Measurements from ENCODE around the gene MTHFR.

The MTHFR gene

GRCh38 chr1:11796036-11796828, 9.5 kb downstream of the MTHFR start:
- DNase-seq, result no peak

GRCh38 chr1:11795238-11795890, 10.4 kb downstream of the MTHFR start:
- no peak for DNase-seq

GRCh38 chr1:11794446-11795237, 11.1 kb downstream of the MTHFR start:
- DNase-seq, result no peak

GRCh38 chr1:11793819-11794218, 11.9 kb downstream of the MTHFR start:
- no peak for DNase-seq

GRCh38 chr1:11792106-11792505, 13.7 kb downstream of the MTHFR start:
- no peak for DNase-seq

- DNase-seq, result no peak
These were observed 14.7 kb downstream of the MTHFR start for GRCh38 chr1:11790880-11791715.

GRCh38 chr1:11790101-11790879, 15.5 kb downstream of the MTHFR start:
- no peak for DNase-seq

- no peak for DNase-seq
These were observed 16.4 kb downstream of the MTHFR start for GRCh38 chr1:11789126-11790067.

- DNase-seq, result no peak
These were observed 17.2 kb downstream of the MTHFR start for GRCh38 chr1:11788549-11789053.

GRCh38 chr1:11787804-11788436, 17.8 kb downstream of the MTHFR start:
- no peak for DNase-seq

- DNase-seq, result no peak
These were observed 18.4 kb downstream of the MTHFR start for GRCh38 chr1:11787251-11787803.

- DNase-seq, result no peak
These were observed 19.6 kb downstream of the MTHFR start for GRCh38 chr1:11786168-11786567.

- no peak for DNase-seq
These were observed 20.6 kb downstream of the MTHFR start for GRCh38 chr1:11784993-11785769.

- DNase-seq, result no peak
These were observed 21.3 kb downstream of the MTHFR start for GRCh38 chr1:11784256-11784992.

GRCh38 chr1:11783556-11783955, 22.2 kb downstream of the MTHFR start:
- no peak for DNase-seq

GRCh38 chr1:11782127-11782708, 23.5 kb downstream of the MTHFR start:
- DNase-seq, result no peak

- no peak for DNase-seq
These were observed 24.5 kb downstream of the MTHFR start for GRCh38 chr1:11781297-11781696.

Data from NCI-H1694 (cell line).